ENCODE data around the gene FMOD. TPM values are rescaled to one million over a fixed set of nuclear protein-coding genes. Genes with fewer than 3 reads are reported as not detected.
A peak's percentile ranks its signal among the peaks of the same experiment; 100 is the strongest.

The FMOD gene
- total RNA-seq, 1 donor from 2014 or later = 58.5 TPM

DNA sequence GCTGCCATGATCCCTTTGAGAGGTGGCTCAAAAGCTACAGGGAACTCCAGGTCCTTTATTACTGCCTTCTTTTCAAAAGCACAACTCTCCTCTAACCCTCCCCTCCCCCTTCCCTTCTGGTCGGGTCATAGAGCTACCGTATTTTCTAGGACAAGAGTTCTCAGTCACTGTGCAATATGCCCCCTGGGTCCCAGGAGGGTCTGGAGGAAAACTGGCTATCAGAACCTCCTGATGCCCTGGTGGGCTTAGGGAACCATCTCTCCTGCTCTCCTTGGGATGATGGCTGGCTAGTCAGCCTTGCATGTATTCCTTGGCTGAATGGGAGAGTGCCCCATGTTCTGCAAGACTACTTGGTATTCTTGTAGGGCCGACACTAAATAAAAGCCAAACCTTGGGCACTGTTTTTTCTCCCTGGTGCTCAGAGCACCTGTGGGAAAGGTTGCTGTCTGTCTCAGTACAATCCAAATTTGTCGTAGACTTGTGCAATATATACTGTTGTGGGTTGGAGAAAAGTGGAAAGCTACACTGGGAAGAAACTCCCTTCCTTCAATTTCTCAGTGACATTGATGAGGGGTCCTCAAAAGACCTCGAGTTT, 42.5 kb downstream of the FMOD start:
- Histone ChIP-seq H3K4me1 (ENCODE audit: control insufficient read depth in 3 of 3, insufficient read depth in 3 of 3, low read length in 3 of 3) (peaks cover 31 to 54% (median 41%) of the 10 kb centered on the region in 3 donors), H3K27me3 (ENCODE audit: control insufficient read depth in 3 of 3, insufficient read depth in 3 of 3, low read length in 3 of 3) (no peaks in the 10 kb centered on the region), H3K27ac (ENCODE audit: low read depth, low read length) (peak overlapping the region; percentile 99), H3K36me3 (ENCODE audit: control insufficient read depth in 3 of 3, insufficient read depth in 3 of 3, low read length in 3 of 3) (peaks cover 21 to 25% (median 24%) of the 10 kb centered on the region in 3 donors), H3K9me3 (ENCODE audit: control insufficient read depth in 3 of 3, low read length in 3 of 3) (no peaks in the 10 kb centered on the region), H3K4me3 (ENCODE audit: low read length in 3 of 3) (peak overlapping the region; percentile 92 to 96 (median 94)), H3K9ac (ENCODE audit: low read depth in 1 of 3, low read length in 3 of 3) (peak overlapping the region; percentile 98 to 100 (median 98))

DNA sequence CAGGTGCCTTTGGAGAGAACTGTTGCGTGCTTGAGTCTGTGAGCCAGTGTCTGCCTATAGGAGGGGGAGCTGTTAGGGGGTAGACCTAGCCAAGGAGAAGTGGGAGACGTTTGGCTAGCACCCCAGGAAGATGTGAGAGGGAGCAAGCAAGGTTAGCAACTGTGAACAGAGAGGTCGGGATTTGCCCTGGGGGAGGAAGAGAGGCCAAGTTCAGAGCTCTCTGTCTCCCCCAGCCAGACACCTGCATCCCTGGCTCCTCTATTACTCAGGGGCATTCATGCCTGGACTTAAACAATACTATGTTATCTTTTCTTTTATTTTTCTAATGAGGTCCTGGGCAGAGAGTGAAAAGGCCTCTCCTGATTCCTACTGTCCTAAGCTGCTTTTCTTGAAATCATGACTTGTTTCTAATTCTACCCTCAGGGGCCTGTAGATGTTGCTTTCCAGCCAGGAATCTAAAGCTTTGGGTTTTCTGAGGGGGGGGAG, 43.2 kb downstream of the FMOD start:
- Histone ChIP-seq H3K9me3 (ENCODE audit: control insufficient read depth in 3 of 3, low read length in 3 of 3) (no peaks in the 10 kb centered on the region), H3K4me1 (ENCODE audit: control insufficient read depth in 3 of 3, insufficient read depth in 3 of 3, low read length in 3 of 3) (peaks cover 31 to 54% (median 41%) of the 10 kb centered on the region in 3 donors), H3K36me3 (ENCODE audit: control insufficient read depth in 3 of 3, insufficient read depth in 3 of 3, low read length in 3 of 3) (peaks cover 21 to 25% (median 24%) of the 10 kb centered on the region in 3 donors), H3K4me3 (ENCODE audit: low read length in 3 of 3) (peak overlapping the region; percentile 92 to 96 (median 94)), H3K27ac (ENCODE audit: low read depth, low read length) (peak overlapping the region; percentile 99), H3K9ac (ENCODE audit: low read depth in 1 of 3, low read length in 3 of 3) (peak overlapping the region; percentile 98 to 100 (median 98)), H3K27me3 (ENCODE audit: control insufficient read depth in 3 of 3, insufficient read depth in 3 of 3, low read length in 3 of 3) (no peaks in the 10 kb centered on the region)

DNA sequence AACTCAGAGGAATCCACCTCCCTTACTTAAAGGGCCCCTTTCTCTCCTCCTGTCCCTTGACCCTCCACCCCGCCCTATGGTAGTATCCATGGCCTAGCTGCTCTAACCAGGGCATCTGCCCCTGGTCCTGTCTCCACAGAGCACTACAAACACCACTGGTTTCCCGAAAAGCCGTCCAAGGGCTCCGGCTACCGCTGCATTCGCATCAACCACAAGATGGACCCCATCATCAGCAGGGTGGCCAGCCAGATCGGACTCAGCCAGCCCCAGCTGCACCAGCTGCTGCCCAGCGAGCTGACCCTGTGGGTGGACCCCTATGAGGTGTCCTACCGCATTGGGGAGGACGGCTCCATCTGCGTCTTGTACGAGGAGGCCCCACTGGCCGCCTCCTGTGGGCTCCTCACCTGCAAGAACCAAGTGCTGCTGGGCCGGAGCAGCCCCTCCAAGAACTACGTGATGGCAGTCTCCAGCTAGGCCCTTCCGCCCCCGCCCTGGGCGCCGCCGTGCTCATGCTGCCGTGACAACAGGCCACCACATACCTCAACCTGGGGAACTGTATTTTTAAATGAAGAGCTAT, 43.9 kb downstream of the FMOD start:
- Histone ChIP-seq H3K9me3 (ENCODE audit: control insufficient read depth in 3 of 3, low read length in 3 of 3) (no peaks in the 10 kb centered on the region), H3K36me3 (ENCODE audit: control insufficient read depth in 3 of 3, insufficient read depth in 3 of 3, low read length in 3 of 3) (peaks cover 21 to 25% (median 24%) of the 10 kb centered on the region in 3 donors), H3K4me1 (ENCODE audit: control insufficient read depth in 3 of 3, insufficient read depth in 3 of 3, low read length in 3 of 3) (peaks cover 31 to 54% (median 41%) of the 10 kb centered on the region in 3 donors), H3K9ac (ENCODE audit: low read depth in 1 of 3, low read length in 3 of 3) (peak overlapping the region; percentile 98 to 100 (median 98)), H3K27ac (ENCODE audit: low read depth, low read length) (peak overlapping the region; percentile 99), H3K4me3 (ENCODE audit: low read length in 3 of 3) (peak overlapping the region; percentile 92 to 96 (median 94)), H3K27me3 (ENCODE audit: control insufficient read depth in 3 of 3, insufficient read depth in 3 of 3, low read length in 3 of 3) (no peaks in the 10 kb centered on the region)

DNA sequence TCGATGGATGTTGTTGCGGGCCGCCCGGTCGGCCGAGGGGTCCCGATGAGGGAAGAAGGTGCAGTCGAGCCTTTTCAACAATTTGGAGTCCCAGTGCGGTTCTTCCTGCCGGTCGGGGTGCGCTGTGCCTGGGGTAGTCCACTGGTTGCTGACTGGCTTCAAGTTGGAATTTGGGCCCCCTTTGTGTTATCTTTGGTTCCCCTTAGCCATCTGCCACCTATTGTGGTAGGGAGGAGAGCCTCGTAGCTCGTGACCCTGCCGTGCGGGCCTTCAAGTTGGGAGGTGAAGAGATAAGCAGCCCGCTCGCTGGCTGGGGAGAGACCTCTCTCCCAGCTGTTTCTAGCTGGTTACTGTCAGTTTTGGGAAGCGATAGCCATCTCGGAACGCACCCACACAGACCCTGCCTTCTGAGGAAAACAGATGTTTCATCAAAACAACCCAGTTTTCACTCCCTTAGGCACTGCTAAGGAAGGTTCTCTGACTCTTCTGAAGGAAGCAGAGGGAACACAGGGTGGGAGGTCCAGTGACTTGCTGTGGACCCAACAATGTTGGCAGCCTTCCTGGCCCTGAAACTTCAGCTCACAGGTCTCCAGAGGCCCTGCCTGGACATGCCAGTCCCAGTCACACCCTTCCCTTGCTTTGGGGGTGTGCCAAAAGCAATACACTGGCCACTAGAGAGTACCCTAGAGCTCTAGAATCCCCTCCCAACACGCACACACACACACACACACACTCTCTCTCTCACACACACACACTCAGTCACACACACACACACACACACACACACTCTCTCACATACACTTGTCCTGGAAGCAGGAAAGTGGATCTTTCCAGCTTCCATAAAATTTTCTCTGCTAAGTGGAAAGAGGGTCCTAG, 44.6 kb downstream of the FMOD start:
- peak overlapping the region; percentile 99 for H3K27ac ChIP-seq (ENCODE audit: low read depth, low read length)
- H3K36me3 ChIP-seq (ENCODE audit: control insufficient read depth in 3 of 3, insufficient read depth in 3 of 3, low read length in 3 of 3) = peaks cover 21 to 25% (median 24%) of the 10 kb centered on the region in 3 donors
- H3K9me3 ChIP-seq (ENCODE audit: control insufficient read depth in 3 of 3, low read length in 3 of 3) = no peaks in the 10 kb centered on the region
- peaks cover 31 to 51% (median 41%) of the 10 kb centered on the region in 3 donors for H3K4me1 ChIP-seq (ENCODE audit: control insufficient read depth in 3 of 3, insufficient read depth in 3 of 3, low read length in 3 of 3)
- H3K4me3 ChIP-seq (ENCODE audit: low read length in 3 of 3) = peak overlapping the region; percentile 92 to 96 (median 94)
- no peaks in the 10 kb centered on the region for H3K27me3 ChIP-seq (ENCODE audit: control insufficient read depth in 3 of 3, insufficient read depth in 3 of 3, low read length in 3 of 3)
- H3K9ac ChIP-seq (ENCODE audit: low read depth in 1 of 3, low read length in 3 of 3) = peak overlapping the region; percentile 98 to 100 (median 98)

DNA sequence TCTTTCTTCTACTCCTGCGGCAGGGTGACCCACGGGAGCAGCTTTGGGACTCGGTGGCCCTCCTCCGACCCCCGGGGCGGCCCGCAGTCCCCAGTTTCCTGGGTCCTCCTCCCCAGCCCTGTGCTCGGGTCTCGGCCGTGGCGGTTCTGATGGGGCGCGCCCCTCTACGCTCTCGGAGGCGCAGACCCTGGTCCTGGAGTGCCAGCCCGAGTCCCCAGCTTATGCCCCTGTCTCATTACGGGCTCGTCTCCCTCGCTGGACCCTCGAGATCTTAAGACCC, 45.2 kb downstream of the FMOD start:
- Histone ChIP-seq H3K27me3 (ENCODE audit: control insufficient read depth in 3 of 3, insufficient read depth in 3 of 3, low read length in 3 of 3) (no peaks in the 10 kb centered on the region), H3K4me1 (ENCODE audit: control insufficient read depth in 3 of 3, insufficient read depth in 3 of 3, low read length in 3 of 3) (peaks cover 31 to 48% (median 42%) of the 10 kb centered on the region in 3 donors), H3K36me3 (ENCODE audit: control insufficient read depth in 3 of 3, insufficient read depth in 3 of 3, low read length in 3 of 3) (peaks cover 21 to 25% (median 24%) of the 10 kb centered on the region in 3 donors), H3K9ac (ENCODE audit: low read depth in 1 of 3, low read length in 3 of 3) (peak overlapping the region; percentile 98 to 100 (median 98)), H3K27ac (ENCODE audit: low read depth, low read length) (peak overlapping the region; percentile 99), H3K4me3 (ENCODE audit: low read length in 3 of 3) (peak overlapping the region; percentile 92 to 96 (median 94)), H3K9me3 (ENCODE audit: control insufficient read depth in 3 of 3, low read length in 3 of 3) (no peaks in the 10 kb centered on the region)

DNA sequence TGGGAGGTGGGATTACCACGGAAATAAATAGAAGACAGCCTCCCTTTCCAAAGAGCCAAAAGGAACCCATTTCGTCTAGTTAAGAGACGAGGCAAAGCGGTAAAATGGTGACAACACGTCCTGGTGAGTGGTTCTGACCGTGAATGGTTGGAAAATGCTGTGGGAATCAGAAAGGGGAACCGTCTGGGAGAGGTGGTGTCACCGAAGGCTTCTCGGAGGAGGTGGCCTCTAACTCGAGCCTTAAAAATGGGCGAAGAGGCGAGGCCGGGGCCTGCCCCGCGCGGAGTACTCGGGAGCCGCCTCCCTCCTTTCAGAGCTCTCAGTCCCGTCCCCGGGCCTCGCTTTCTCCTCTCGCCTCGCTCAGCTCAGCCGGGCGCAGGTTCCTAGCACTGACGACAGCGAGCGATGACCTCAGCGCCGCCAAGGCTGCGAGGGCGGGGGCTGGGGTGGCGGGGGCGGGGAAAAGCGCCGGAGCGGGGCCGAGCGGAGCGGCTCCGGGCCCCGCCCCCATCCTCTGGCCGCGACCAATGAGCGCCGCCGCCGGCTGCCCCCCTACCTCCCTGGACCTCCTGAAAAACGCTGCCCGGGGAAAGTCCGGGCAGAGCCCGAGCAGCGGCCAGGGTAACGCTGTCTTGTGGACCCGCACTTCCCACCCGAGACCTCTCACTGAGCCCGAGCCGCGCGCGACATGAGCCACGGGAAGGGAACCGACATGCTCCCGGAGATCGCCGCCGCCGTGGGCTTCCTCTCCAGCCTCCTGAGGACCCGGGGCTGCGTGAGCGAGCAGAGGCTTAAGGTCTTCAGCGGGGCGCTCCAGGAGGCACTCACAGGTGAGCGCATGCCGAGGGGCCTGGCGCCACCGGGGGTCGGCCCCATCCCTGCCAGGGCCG, 45.8 kb downstream of the FMOD start, which contains the start of gene BTG2:
Gene BTG2 (plus strand): TSS at position 601 of the 890 bp plus-strand sequence. CDS start 88 bp downstream, at position 689.
- H3K36me3 ChIP-seq (ENCODE audit: control insufficient read depth in 3 of 3, insufficient read depth in 3 of 3, low read length in 3 of 3) = peaks cover 21 to 25% (median 24%) of the 10 kb centered on the region in 3 donors
- peak within 1 kb of the TSS; percentile 92 to 96 (median 94) for H3K4me3 ChIP-seq (ENCODE audit: low read length in 3 of 3)
- peaks cover 31 to 45% (median 43%) of the 10 kb centered on the region in 3 donors for H3K4me1 ChIP-seq (ENCODE audit: control insufficient read depth in 3 of 3, insufficient read depth in 3 of 3, low read length in 3 of 3)
- peak within 1 kb of the TSS; percentile 99 for H3K27ac ChIP-seq (ENCODE audit: low read depth, low read length)
- H3K9ac ChIP-seq (ENCODE audit: low read depth in 1 of 3, low read length in 3 of 3) = peak within 1 kb of the TSS; percentile 98 to 100 (median 98)
- no peaks in the 10 kb centered on the region for H3K9me3 ChIP-seq (ENCODE audit: control insufficient read depth in 3 of 3, low read length in 3 of 3)
- H3K27me3 ChIP-seq (ENCODE audit: control insufficient read depth in 3 of 3, insufficient read depth in 3 of 3, low read length in 3 of 3) = no peaks in the 10 kb centered on the region

DNA sequence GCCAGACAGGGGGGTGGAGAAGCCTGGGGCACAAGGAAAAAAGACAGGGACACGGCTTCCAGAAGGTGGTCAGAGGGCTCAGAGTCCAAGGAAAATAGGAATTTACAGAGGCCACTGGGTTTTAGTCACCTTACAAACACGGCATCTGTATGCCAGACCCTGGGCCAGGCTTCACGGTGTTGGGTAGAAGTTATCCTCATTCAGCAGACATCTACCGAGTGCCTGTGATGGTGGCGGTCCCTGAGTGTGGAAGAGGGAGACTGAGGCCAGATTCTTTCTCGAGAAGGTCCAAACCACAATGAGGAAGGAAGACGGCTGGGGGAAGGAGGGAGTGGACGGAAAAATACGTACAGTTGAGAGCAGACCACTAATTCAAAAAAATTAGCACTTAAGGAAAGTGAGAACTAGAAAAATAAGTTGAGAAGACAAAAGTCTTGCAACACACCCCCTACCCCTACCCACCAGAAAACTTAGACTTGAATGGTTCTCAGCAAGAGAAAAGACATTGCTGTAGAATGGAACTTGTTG, 46.5 kb downstream of the FMOD start:
- Histone ChIP-seq H3K4me1 (ENCODE audit: control insufficient read depth in 3 of 3, insufficient read depth in 3 of 3, low read length in 3 of 3) (peaks cover 29 to 43% (median 39%) of the 10 kb centered on the region in 3 donors), H3K9me3 (ENCODE audit: control insufficient read depth in 3 of 3, low read length in 3 of 3) (no peaks in the 10 kb centered on the region), H3K27me3 (ENCODE audit: control insufficient read depth in 3 of 3, insufficient read depth in 3 of 3, low read length in 3 of 3) (no peaks in the 10 kb centered on the region), H3K9ac (ENCODE audit: low read depth in 1 of 3, low read length in 3 of 3) (peak overlapping the region; percentile 78 to 95 (median 91)), H3K4me3 (ENCODE audit: low read length in 3 of 3) (peak overlapping the region; percentile 56 to 77 (median 56)), H3K27ac (ENCODE audit: low read depth, low read length) (peak overlapping the region; percentile 99), H3K36me3 (ENCODE audit: control insufficient read depth in 3 of 3, insufficient read depth in 3 of 3, low read length in 3 of 3) (peaks cover 18 to 25% (median 24%) of the 10 kb centered on the region in 3 donors)

DNA sequence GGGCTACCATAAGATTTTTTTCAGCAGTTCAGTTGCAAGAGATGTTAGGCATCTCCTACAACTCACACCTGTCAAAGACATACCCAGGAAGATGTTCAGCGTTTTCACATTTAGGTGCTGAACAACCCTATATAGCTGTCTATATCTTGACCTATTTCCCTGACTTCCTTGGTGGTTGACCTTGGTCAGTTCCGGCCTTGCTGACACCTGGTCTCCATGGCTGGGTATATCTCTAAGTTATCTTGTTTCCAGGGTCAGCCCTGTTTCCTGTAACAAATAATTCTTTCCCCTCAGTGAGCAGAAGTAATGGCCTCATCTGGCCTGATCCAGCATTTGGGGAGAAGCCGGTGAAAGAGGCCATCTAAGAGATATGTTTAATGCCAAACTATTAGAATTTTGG, 48.0 kb downstream of the FMOD start:
- H3K27ac ChIP-seq (ENCODE audit: low read depth, low read length) = no peak overlapping the region
- no peaks in the 10 kb centered on the region for H3K9me3 ChIP-seq (ENCODE audit: control insufficient read depth in 3 of 3, low read length in 3 of 3)
- H3K4me1 ChIP-seq (ENCODE audit: control insufficient read depth in 3 of 3, insufficient read depth in 3 of 3, low read length in 3 of 3) = peaks cover 18 to 34% (median 31%) of the 10 kb centered on the region in 3 donors
- peaks cover 7 to 13% (median 12%) of the 10 kb centered on the region in 3 donors for H3K36me3 ChIP-seq (ENCODE audit: control insufficient read depth in 3 of 3, insufficient read depth in 3 of 3, low read length in 3 of 3)
- H3K4me3 ChIP-seq (ENCODE audit: low read length in 3 of 3) = no peak overlapping the region
- H3K27me3 ChIP-seq (ENCODE audit: control insufficient read depth in 3 of 3, insufficient read depth in 3 of 3, low read length in 3 of 3) = no peaks in the 10 kb centered on the region
- no peak overlapping the region for H3K9ac ChIP-seq (ENCODE audit: low read depth in 1 of 3, low read length in 3 of 3)

DNA sequence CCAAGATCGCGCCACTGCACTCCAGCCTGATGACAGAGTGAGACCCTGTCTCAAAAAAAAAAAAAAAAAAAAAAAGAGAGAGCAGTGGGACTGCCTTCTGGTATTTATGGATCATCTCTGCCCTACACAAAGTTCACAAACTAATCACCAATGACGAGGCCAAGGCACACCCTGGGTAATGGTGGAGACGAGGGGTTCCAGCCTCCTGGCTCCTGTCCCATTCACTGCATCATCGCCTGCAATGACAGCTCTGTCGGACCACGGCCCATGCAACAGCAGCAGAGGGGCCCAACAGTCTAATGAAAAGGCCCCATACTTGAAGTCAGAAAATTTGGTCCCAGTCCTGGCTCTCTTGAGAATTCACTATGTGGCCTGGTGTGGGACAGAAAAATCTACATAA, 48.5 kb downstream of the FMOD start:
- peaks cover 14 to 29% (median 26%) of the 10 kb centered on the region in 3 donors for H3K4me1 ChIP-seq (ENCODE audit: control insufficient read depth in 3 of 3, insufficient read depth in 3 of 3, low read length in 3 of 3)
- no peak overlapping the region for H3K4me3 ChIP-seq (ENCODE audit: low read length in 3 of 3)
- H3K36me3 ChIP-seq (ENCODE audit: control insufficient read depth in 3 of 3, insufficient read depth in 3 of 3, low read length in 3 of 3) = peaks cover 5 to 9% (median 7%) of the 10 kb centered on the region in 3 donors
- H3K9me3 ChIP-seq (ENCODE audit: control insufficient read depth in 3 of 3, low read length in 3 of 3) = no peaks in the 10 kb centered on the region
- H3K9ac ChIP-seq (ENCODE audit: low read depth in 1 of 3, low read length in 3 of 3) = no peak overlapping the region
- H3K27me3 ChIP-seq (ENCODE audit: control insufficient read depth in 3 of 3, insufficient read depth in 3 of 3, low read length in 3 of 3) = no peaks in the 10 kb centered on the region
- no peak overlapping the region for H3K27ac ChIP-seq (ENCODE audit: low read depth, low read length)

Data from skeletal muscle tissue (tissue), 4 donors.